ENCODE results near the gene ZNF93.
"Not testable (repeated sequence)": the region's sequence is repeated elsewhere in the genome, so short reads cannot be mapped to it uniquely, and the experiment has no call there.

ZNF93 gene

GRCh38 chr19:19900139-19900728, 512 bp upstream of the ZNF93 start:
- WGBS, 2 donors (ENCODE audit: extremely low coverage in 2 of 2, insufficient read length in 2 of 2, insufficient replicate concordance in 1 of 2): no CpG with 5 or more reads among the region's 9 CpGs
- Histone ChIP-seq H3K4me3 (ENCODE audit: low read length in 2 of 2) (peak overlapping the region in 1 of 2 donors; percentile 78), H3K4me2 (ENCODE audit: insufficient read depth, low read length, poor library complexity, severe bottlenecking) (no peak overlapping the region), H2BK12ac (ENCODE audit: low read length) (no peak overlapping the region), H3K18ac (ENCODE audit: low read length) (no peak overlapping the region), H2BK15ac (ENCODE audit: low read length) (no peak overlapping the region), H3K14ac (ENCODE audit: low read length) (no peak overlapping the region), H3K9me3 (replicated peaks in 1 of 2; ENCODE audit: control insufficient read depth in 2 of 2, insufficient read depth in 1 of 2, low read depth in 1 of 2, low read length in 2 of 2) (peaks cover 6 to 73% of the 10 kb centered on the region in 2 donors), H3K27ac (replicated peaks; ENCODE audit: low read length) (peak overlapping the region; percentile 54), H3K4ac (ENCODE audit: low read length) (no peak overlapping the region), H2AK5ac (ENCODE audit: low read depth, low read length) (no peak overlapping the region), H2BK120ac (ENCODE audit: low read depth, low read length) (no peak overlapping the region), H3K4me1 (ENCODE audit: control insufficient read depth in 2 of 2, insufficient read depth in 1 of 2, low read depth in 1 of 2, low read length in 2 of 2) (peaks cover 0 to 9% of the 10 kb centered on the region in 2 donors), H2AFZ (ENCODE audit: low read length) (peak overlapping the region; percentile 78), H3K23ac (ENCODE audit: low read depth, low read length, poor library complexity) (no peak overlapping the region), H3K9ac (ENCODE audit: low read depth, low read length, poor library complexity) (no peak overlapping the region), H3K36me3 (replicated peaks in 1 of 2; ENCODE audit: control insufficient read depth in 2 of 2, insufficient read depth in 2 of 2, low read length in 2 of 2) (peaks cover 3 to 35% of the 10 kb centered on the region in 2 donors), H3K27me3 (ENCODE audit: control insufficient read depth in 3 of 3, insufficient read depth in 3 of 3, low read depth in 1 of 3, low read length in 3 of 3) (no peaks in the 10 kb centered on the region), H3K79me1 (ENCODE audit: low read depth, low read length) (no peaks in the 10 kb centered on the region), H4K91ac (ENCODE audit: low read depth, low read length, poor library complexity) (no peak overlapping the region), H2BK5ac (ENCODE audit: low read length) (no peak overlapping the region), H4K8ac (ENCODE audit: low read depth, low read length) (no peak overlapping the region)
- no peak for DNase-seq (ENCODE audit: low spot score)

- H3K14ac ChIP-seq (ENCODE audit: low read length); H3K27ac ChIP-seq (replicated peaks; ENCODE audit: low read length); H3K9ac ChIP-seq (ENCODE audit: low read depth, low read length, poor library complexity); H2BK15ac ChIP-seq (ENCODE audit: low read length); H2BK5ac ChIP-seq (ENCODE audit: low read length); H3K79me1 ChIP-seq (ENCODE audit: low read depth, low read length); DNase-seq (ENCODE audit: low spot score); H3K4me2 ChIP-seq (ENCODE audit: insufficient read depth, low read length, poor library complexity, severe bottlenecking); H3K23ac ChIP-seq (ENCODE audit: low read depth, low read length, poor library complexity); H2AFZ ChIP-seq (ENCODE audit: low read length); H4K91ac ChIP-seq (ENCODE audit: low read depth, low read length, poor library complexity); H4K8ac ChIP-seq (ENCODE audit: low read depth, low read length); H3K4ac ChIP-seq (ENCODE audit: low read length); H3K4me3 ChIP-seq (ENCODE audit: low read length in 2 of 2); H2BK120ac ChIP-seq (ENCODE audit: low read depth, low read length); H2AK5ac ChIP-seq (ENCODE audit: low read depth, low read length); H3K27me3 ChIP-seq (ENCODE audit: control insufficient read depth in 3 of 3, insufficient read depth in 3 of 3, low read depth in 1 of 3, low read length in 3 of 3); H3K4me1 ChIP-seq (ENCODE audit: control insufficient read depth in 2 of 2, insufficient read depth in 1 of 2, low read depth in 1 of 2, low read length in 2 of 2); H3K18ac ChIP-seq (ENCODE audit: low read length); H2BK12ac ChIP-seq (ENCODE audit: low read length): not testable (repeated sequence)
- Histone ChIP-seq H3K9me3 (replicated peaks in 1 of 2; ENCODE audit: control insufficient read depth in 2 of 2, insufficient read depth in 1 of 2, low read depth in 1 of 2, low read length in 2 of 2) (peaks cover 0 to 98% of the 10 kb centered on the region in 2 donors), H3K36me3 (replicated peaks in 1 of 2; ENCODE audit: control insufficient read depth in 2 of 2, insufficient read depth in 2 of 2, low read length in 2 of 2) (peaks cover 6 to 97% of the 10 kb centered on the region in 2 donors)
- no CpG with 5 or more reads among the region's 3 CpGs for WGBS, 2 donors (ENCODE audit: extremely low coverage in 2 of 2, insufficient read length in 2 of 2, insufficient replicate concordance in 1 of 2)
Measured at GRCh38 chr19:19907551-19907950, 6.8 kb downstream of the ZNF93 start.

GRCh38 chr19:19909654-19910053, 8.9 kb downstream of the ZNF93 start:
- Histone ChIP-seq H2BK5ac (ENCODE audit: low read length) (no peak overlapping the region), H3K9ac (ENCODE audit: low read depth, low read length, poor library complexity) (no peak overlapping the region), H3K79me1 (ENCODE audit: low read depth, low read length) (peaks cover 1% of the 10 kb centered on the region), H3K27me3 (ENCODE audit: control insufficient read depth in 3 of 3, insufficient read depth in 3 of 3, low read depth in 1 of 3, low read length in 3 of 3) (no peaks in the 10 kb centered on the region), H3K27ac (replicated peaks; ENCODE audit: low read length) (no peak overlapping the region), H2BK15ac (ENCODE audit: low read length) (no peak overlapping the region), H3K18ac (ENCODE audit: low read length) (no peak overlapping the region), H2AK5ac (ENCODE audit: low read depth, low read length) (no peak overlapping the region), H4K91ac (ENCODE audit: low read depth, low read length, poor library complexity) (no peak overlapping the region), H4K8ac (ENCODE audit: low read depth, low read length) (no peak overlapping the region), H2AFZ (ENCODE audit: low read length) (no peak overlapping the region), H3K9me3 (replicated peaks in 1 of 2; ENCODE audit: control insufficient read depth in 2 of 2, insufficient read depth in 1 of 2, low read depth in 1 of 2, low read length in 2 of 2) (peaks cover 0 to 98% of the 10 kb centered on the region in 2 donors), H3K4me1 (ENCODE audit: control insufficient read depth in 2 of 2, insufficient read depth in 1 of 2, low read depth in 1 of 2, low read length in 2 of 2) (peaks cover 0 to under 1% of the 10 kb centered on the region in 2 donors), H3K23ac (ENCODE audit: low read depth, low read length, poor library complexity) (no peak overlapping the region), H3K36me3 (replicated peaks in 1 of 2; ENCODE audit: control insufficient read depth in 2 of 2, insufficient read depth in 2 of 2, low read length in 2 of 2) (peaks cover 5 to 98% of the 10 kb centered on the region in 2 donors), H3K4me2 (ENCODE audit: insufficient read depth, low read length, poor library complexity, severe bottlenecking) (no peak overlapping the region), H3K4me3 (ENCODE audit: low read length in 2 of 2) (no peak overlapping the region), H3K14ac (ENCODE audit: low read length) (no peak overlapping the region), H3K4ac (ENCODE audit: low read length) (no peak overlapping the region), H2BK12ac (ENCODE audit: low read length) (no peak overlapping the region), H2BK120ac (ENCODE audit: low read depth, low read length) (no peak overlapping the region)
- no peak for DNase-seq (ENCODE audit: low spot score)
- WGBS, 2 donors (ENCODE audit: extremely low coverage in 2 of 2, insufficient read length in 2 of 2, insufficient replicate concordance in 1 of 2): no CpG with 5 or more reads among the region's 2 CpGs

GRCh38 chr19:19911150-19911549, 10.4 kb downstream of the ZNF93 start:
- H2AFZ ChIP-seq (ENCODE audit: low read length): no peak overlapping the region
- H2BK5ac ChIP-seq (ENCODE audit: low read length): no peak overlapping the region
- DNase-seq (ENCODE audit: low spot score): no peak
- H3K4me2 ChIP-seq (ENCODE audit: insufficient read depth, low read length, poor library complexity, severe bottlenecking): no peak overlapping the region
- peaks cover 1% of the 10 kb centered on the region for H3K79me1 ChIP-seq (ENCODE audit: low read depth, low read length)
- H2BK15ac ChIP-seq (ENCODE audit: low read length): no peak overlapping the region
- H3K4me3 ChIP-seq (ENCODE audit: low read length in 2 of 2): no peak overlapping the region
- no peak overlapping the region for H3K23ac ChIP-seq (ENCODE audit: low read depth, low read length, poor library complexity)
- H2BK120ac ChIP-seq (ENCODE audit: low read depth, low read length): no peak overlapping the region
- H3K9ac ChIP-seq (ENCODE audit: low read depth, low read length, poor library complexity): no peak overlapping the region
- no peak overlapping the region for H4K91ac ChIP-seq (ENCODE audit: low read depth, low read length, poor library complexity)
- no peaks in the 10 kb centered on the region for H3K27me3 ChIP-seq (ENCODE audit: control insufficient read depth in 3 of 3, insufficient read depth in 3 of 3, low read depth in 1 of 3, low read length in 3 of 3)
- H3K4ac ChIP-seq (ENCODE audit: low read length): no peak overlapping the region
- no peak overlapping the region for H3K14ac ChIP-seq (ENCODE audit: low read length)
- no CpG with 5 or more reads among the region's 1 CpG for WGBS, 2 donors (ENCODE audit: extremely low coverage in 2 of 2, insufficient read length in 2 of 2, insufficient replicate concordance in 1 of 2)
- H3K18ac ChIP-seq (ENCODE audit: low read length): no peak overlapping the region
- H3K9me3 ChIP-seq (replicated peaks in 1 of 2; ENCODE audit: control insufficient read depth in 2 of 2, insufficient read depth in 1 of 2, low read depth in 1 of 2, low read length in 2 of 2): peaks cover 0 to 98% of the 10 kb centered on the region in 2 donors
- H2AK5ac ChIP-seq (ENCODE audit: low read depth, low read length): no peak overlapping the region
- no peak overlapping the region for H2BK12ac ChIP-seq (ENCODE audit: low read length)
- peaks cover 8 to 98% of the 10 kb centered on the region in 2 donors for H3K36me3 ChIP-seq (replicated peaks in 1 of 2; ENCODE audit: control insufficient read depth in 2 of 2, insufficient read depth in 2 of 2, low read length in 2 of 2)
- no peak overlapping the region for H4K8ac ChIP-seq (ENCODE audit: low read depth, low read length)
- H3K4me1 ChIP-seq (ENCODE audit: control insufficient read depth in 2 of 2, insufficient read depth in 1 of 2, low read depth in 1 of 2, low read length in 2 of 2): no peaks in the 10 kb centered on the region
- no peak overlapping the region for H3K27ac ChIP-seq (replicated peaks; ENCODE audit: low read length)
